ENCODE measurements around the gene ABHD2.
"Not testable (repeated sequence)": the region's sequence is repeated elsewhere in the genome, so short reads cannot be mapped to it uniquely, and the experiment has no call there.

ABHD2 gene

DNA sequence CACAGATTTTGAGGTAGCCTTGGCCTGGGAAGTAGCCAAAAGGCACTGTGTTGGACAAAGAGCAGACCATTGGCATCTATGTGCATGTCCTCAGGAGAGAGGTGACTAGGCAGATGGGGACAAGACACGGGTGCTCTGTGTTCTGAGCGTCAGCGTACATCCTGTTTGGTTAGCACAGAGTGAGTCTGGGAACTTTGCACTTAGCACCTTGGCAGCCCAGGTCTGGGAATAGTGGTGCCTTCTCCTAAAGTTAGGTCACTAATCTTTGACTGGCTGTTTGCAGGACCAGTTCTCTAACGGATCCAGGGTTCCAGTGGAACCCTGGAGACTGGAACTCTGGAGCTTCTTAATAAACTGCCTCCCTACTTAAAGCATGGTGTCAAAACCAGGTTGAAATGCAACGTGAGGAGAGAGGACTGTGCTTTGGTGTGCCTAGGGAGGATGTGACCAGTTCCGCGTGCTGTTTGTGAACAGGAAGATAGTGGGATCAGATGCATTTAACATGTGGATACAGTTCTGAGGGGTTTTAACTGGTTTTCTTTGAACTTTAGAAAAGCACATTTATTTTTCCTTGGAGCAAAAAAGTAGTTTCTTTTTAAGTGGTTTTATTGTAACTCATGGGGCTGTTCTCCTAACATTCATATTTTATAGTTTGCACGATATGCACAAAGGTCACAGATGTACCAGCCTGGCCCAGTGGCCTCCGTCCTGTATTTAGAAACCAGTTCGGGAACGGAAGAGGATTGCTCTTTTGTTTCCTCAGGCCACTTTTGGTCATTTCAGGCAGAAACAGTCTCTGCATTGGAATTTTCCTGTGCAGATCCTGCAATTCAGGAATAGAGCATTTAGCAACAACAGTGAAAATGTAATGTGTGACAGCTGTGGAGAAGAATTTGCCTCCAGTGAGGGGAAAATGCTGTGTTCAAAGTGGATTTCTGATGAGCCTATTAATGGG lies 48.8 kb downstream of the ABHD2 start:
- in situ Hi-C loops (cut with MboI; ENCODE audit: low sequenced_read_pairs) = no loop called here

DNA sequence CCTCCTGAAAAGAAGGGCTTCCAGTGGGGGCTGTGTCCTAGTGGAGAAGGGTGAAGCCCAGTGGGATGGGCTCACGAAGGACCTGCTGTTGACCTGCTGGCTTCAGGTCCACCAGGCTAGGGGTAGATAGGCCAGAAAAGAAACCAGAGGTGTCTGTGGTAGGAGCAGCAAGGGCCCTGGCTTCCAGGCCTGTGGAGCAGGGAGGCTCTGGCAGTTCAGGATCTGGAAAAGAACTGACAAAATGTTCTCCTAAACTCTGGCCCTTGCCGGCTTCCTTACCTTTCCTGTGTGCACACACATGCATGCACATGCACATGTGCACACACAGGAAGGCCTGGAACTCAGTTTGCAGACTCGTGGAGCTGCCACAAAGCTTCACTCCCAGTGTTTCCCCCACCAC lies 49.7 kb downstream of the ABHD2 start:
- in situ Hi-C loops (cut with MboI; ENCODE audit: low sequenced_read_pairs) = no loop called here

DNA sequence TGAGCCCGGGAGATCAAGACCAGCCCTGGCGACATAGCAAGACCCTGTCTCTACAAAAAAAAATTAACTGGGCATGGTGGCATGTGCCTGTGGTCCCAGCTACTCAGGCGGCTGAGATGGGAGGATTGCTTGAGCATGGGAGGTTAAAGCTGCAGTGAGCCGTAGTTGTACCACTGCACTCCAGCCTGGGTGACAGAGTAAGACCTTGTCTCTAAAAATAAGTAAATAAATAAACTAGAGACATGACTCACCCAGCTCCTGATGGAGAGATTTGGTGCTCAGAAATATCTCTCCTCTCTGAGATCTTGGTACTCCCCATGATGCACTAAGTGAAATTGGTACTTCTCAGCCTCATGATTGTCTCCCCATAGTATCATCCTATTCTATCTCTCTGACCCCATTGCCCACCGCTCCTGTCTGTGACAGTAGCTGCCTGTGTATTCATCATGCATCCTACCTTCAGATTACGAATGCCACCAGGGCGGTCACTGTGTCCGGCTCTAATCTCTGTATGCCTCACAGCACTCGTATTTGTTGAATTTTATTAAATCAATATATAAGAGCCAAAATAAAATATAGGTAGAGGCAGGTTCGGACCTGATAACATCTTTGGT lies 50.9 kb downstream of the ABHD2 start:
- in situ Hi-C loops (cut with MboI; ENCODE audit: low sequenced_read_pairs) = no loop called here

DNA sequence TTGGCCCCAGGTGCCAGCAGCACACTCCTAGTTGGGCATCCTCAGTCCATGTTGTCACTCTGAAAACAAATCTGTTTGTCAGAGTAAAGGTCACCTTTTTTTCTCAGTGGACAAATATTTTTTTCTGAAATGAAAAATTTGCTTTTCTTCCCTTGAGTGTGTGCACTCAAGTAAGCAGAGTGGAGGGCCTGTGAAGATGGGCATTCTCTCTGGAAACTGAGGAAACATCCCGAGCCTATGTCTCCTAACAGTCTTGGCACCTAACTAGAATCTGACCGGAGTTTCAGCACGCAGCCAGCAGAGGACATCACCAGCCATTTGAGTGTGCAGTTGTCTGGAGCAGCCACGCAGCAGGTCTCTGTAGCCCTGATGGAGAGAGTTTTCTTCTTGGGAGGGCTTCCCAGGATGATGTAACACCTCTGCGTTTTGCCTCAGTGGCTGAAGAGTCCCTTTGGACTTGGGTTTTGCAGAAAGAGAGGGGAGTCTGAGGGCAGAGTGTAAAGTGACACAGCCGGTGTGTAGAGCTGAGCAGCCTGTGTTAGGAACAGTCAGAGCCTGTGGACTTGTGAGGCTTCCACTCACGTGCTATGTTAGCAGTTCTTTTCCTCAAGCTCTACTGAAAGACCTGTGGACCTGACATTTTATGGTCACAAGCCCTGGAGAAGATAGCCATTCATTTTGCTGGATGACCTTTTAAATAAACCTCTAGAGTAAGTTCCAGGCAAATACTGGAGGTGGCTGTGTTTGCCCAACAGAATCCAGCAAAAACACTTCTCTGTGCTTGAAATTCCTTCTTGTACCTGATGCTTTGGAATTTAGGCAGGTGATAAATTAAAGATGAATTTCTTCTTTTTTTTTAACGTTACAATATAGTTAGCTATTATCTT lies 51.6 kb downstream of the ABHD2 start:
- in situ Hi-C loops (cut with MboI; ENCODE audit: low sequenced_read_pairs) = no loop called here

DNA sequence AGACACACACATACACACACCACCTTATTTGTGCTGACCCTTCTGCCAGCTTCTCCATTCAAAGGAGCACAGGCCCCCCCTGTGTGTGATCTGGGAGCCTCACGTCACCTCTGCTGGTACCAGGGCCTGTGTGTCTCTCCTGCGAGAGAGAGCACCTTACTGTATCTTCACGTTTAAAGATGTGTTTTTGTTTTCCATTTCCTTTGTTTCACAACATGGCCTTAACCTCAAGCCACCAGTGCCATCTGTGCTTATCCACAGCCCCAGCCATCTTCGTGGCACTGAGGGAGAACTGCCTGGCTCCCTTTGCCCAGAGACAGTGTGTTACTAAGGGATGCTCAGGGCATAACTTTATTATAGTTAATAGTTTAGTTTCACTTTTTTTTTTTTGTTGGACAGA lies 52.3 kb downstream of the ABHD2 start:
- in situ Hi-C loops (cut with MboI; ENCODE audit: low sequenced_read_pairs) = no loop called here

GRCh38 chr15:89141159-89141558 lies 52.9 kb downstream of the ABHD2 start:
- in situ Hi-C loops (cut with MboI; ENCODE audit: low sequenced_read_pairs) = not testable (repeated sequence)

DNA sequence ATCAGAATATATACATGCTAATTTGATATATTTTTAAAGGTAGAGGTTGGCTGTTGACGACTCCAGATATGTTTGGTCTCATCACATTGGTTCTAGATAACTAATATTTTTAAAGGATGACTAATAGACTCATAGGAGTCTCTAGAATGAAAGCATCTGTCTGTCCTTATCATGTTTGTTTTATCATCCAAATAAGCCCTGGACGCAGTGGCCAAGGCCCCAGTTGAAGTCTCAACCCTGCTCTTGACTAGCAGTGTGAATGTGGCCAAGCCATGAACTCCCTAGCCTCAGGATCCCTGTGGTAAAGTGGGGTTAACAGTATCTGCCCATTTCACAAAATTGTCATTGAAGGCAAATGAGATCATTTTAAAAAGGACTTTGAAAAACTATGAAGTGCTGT lies 53.6 kb downstream of the ABHD2 start:
- in situ Hi-C loops (cut with MboI; ENCODE audit: low sequenced_read_pairs) = no loop called here

DNA sequence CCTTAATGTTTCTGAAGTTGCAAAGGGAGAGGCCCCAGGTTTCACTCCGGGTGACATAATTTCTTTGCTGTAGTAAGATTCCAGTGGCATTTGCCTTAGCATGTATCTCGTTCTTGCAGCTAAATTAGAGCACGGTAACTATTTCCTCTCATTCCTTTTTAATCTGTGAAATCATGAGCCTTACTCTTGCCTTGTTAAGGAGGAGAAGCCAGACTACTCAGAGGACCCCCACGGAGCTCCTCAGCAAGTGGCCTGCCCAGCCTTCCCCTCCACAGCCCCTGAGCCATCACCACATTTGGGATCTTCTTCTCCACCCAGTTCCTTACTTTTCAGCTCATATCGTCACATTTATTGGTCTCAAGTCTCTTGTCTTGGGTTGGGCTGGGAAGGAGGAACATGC lies 54.2 kb downstream of the ABHD2 start:
- in situ Hi-C loops (cut with MboI; ENCODE audit: low sequenced_read_pairs) = no loop called here

DNA sequence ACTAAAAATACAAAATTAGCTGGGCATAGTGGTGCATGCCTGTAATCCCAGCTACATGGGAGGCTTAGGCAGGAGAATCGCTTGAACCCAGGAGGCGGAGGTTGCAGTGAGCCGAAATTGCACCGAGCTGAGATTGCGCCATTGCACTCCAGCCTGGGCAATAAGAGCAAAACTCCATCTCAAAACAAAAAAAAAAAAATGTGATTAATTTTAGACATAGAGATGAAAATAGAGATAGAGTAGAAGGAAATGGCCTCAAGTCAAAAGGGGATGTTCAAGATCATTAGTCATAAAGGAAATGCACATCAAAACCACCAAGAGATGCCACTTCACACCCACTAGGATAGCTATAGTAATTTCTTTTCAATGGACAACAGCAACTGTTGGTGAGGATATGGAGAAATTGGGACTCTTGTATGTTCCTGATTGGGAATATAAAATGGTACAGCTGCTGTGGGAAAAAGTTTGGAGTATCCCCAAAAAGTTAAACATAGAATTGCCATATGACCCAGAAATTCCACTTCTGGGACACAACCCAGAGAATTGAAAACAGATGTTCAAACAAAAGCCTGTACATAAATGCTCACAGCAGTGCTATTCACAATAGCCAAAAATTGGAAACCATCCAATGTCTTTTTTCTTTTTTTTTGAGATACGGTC lies 55.4 kb downstream of the ABHD2 start:
- in situ Hi-C loops (cut with MboI; ENCODE audit: low sequenced_read_pairs) = no loop called here

GRCh38 chr15:89144491-89144890 lies 56.2 kb downstream of the ABHD2 start:
- in situ Hi-C loops (cut with MboI; ENCODE audit: low sequenced_read_pairs) = no loop called here

- in situ Hi-C loops (cut with MboI; ENCODE audit: low sequenced_read_pairs) = no loop called here
Observed at GRCh38 chr15:89146366-89146765, 58.1 kb downstream of the ABHD2 start.

- in situ Hi-C loops (cut with MboI; ENCODE audit: low sequenced_read_pairs) = no loop called here
Observed at GRCh38 chr15:89148126-89148525, 59.9 kb downstream of the ABHD2 start.

GRCh38 chr15:89149501-89150101 lies 61.3 kb downstream of the ABHD2 start:
- in situ Hi-C loops (cut with MboI; ENCODE audit: low sequenced_read_pairs) = no loop called here

DNA sequence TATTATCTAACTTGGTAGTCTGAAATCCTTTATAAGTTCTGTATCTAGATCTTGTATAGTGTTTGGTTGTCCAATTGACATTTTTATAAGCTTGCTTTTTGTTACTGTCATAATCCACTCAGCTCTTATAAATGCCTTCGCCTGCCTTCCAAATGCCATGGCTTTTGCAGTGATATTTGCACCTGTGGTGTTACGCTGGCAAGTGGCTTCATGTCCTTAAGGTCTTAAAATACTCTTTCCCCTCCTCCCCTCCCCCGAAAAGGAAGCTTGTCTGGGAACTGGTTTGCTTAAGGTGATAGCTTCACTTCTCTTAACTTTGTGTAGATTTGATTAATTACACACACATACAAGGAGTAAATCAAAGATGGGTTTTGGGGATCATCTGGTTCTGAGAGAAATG lies 62.0 kb downstream of the ABHD2 start:
- in situ Hi-C loops (cut with MboI; ENCODE audit: low sequenced_read_pairs) = no loop called here

GRCh38 chr15:89150762-89151664 lies 62.8 kb downstream of the ABHD2 start:
- in situ Hi-C loops (cut with MboI; ENCODE audit: low sequenced_read_pairs) = no loop called here

GRCh38 chr15:89155122-89155521 lies 66.9 kb downstream of the ABHD2 start:
- in situ Hi-C loops (cut with MboI; ENCODE audit: low sequenced_read_pairs) = no loop called here

GRCh38 chr15:89155656-89156055 lies 67.4 kb downstream of the ABHD2 start:
- in situ Hi-C loops (cut with MboI; ENCODE audit: low sequenced_read_pairs) = no loop called here

- in situ Hi-C loops (cut with MboI; ENCODE audit: low sequenced_read_pairs) = no loop called here
Observed at GRCh38 chr15:89157061-89157460, 68.8 kb downstream of the ABHD2 start.

- in situ Hi-C loops (cut with MboI; ENCODE audit: low sequenced_read_pairs) = no loop called here
Observed at GRCh38 chr15:89157918-89158564, 69.8 kb downstream of the ABHD2 start.

All from HL-60/S4 (cell line).